ENCODE data around the gene ZNF525. TPM values are rescaled to one million over a fixed set of nuclear protein-coding genes. Genes with fewer than 3 reads are reported as not detected.

ZNF525 gene
- polyA plus RNA-seq, 1 donor (not counting 4 experiments of a cell fraction or from before 2014, with no cell fraction given): 9.5 TPM

DNA sequence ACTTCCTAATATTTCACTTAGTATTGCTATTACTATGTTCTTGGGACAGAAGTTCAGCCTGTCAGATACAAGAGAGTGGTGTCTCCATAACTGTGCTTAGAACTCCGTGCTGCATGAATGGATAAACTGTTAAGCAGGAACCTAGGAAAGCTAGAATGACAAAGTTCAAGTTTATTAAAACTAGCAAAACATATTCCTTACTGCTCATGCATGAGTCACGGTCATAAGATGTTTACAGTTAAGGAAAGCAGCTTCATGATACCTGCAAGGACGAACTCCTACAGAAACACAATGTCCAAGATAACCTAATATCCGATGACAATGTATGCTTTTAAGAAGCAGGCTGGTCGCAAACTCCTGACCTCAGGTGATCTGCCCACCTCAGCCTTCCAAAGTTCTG lies 23.4 kb downstream of the ZNF525 start:
- H3K9ac ChIP-seq (ENCODE audit: control insufficient read depth, extremely low read depth, insufficient read depth, low read length): no peak overlapping the region
- FAIRE-seq: no peak
- H3K79me2 ChIP-seq (ENCODE audit: control insufficient read depth, insufficient read depth, low read length): no peaks in the 10 kb centered on the region
- no peak overlapping the region for H3K4me3 ChIP-seq (ENCODE audit: control insufficient read depth in 2 of 3, extremely low read depth in 1 of 3, insufficient read depth in 2 of 3, low read depth in 1 of 3, low read length in 3 of 3)
- no peak for DNase-seq (ENCODE audit: low read depth, low spot score)
- H4K20me1 ChIP-seq (ENCODE audit: control insufficient read depth, extremely low read depth, insufficient read depth, low read length): no peaks in the 10 kb centered on the region
- no peak for TF ChIP-seq EZH2 (IDR thresholded peaks at IDR 0.05; ENCODE audit: low read length)
- TF ChIP-seq, protein P1, sequence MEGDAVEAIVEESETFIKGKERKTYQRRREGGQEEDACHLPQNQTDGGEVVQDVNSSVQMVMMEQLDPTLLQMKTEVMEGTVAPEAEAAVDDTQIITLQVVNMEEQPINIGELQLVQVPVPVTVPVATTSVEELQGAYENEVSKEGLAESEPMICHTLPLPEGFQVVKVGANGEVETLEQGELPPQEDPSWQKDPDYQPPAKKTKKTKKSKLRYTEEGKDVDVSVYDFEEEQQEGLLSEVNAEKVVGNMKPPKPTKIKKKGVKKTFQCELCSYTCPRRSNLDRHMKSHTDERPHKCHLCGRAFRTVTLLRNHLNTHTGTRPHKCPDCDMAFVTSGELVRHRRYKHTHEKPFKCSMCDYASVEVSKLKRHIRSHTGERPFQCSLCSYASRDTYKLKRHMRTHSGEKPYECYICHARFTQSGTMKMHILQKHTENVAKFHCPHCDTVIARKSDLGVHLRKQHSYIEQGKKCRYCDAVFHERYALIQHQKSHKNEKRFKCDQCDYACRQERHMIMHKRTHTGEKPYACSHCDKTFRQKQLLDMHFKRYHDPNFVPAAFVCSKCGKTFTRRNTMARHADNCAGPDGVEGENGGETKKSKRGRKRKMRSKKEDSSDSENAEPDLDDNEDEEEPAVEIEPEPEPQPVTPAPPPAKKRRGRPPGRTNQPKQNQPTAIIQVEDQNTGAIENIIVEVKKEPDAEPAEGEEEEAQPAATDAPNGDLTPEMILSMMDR (optimal IDR thresholded peaks at IDR 0.05 in 1 of 3, IDR thresholded peaks at IDR 0.05 in 1 of 3, conservative IDR thresholded peaks at IDR 0.05 in 1 of 3; ENCODE audit: extremely low read depth in 1 of 3, insufficient read depth in 2 of 3, low read length in 3 of 3): no peak
- H3K4me1 ChIP-seq (ENCODE audit: control insufficient read depth, extremely low read depth, insufficient read depth, low read length): no peaks in the 10 kb centered on the region
- no peak overlapping the region for H3K27ac ChIP-seq (ENCODE audit: control insufficient read depth, insufficient read depth, low read length)
- H3K9me1 ChIP-seq (ENCODE audit: control insufficient read depth, extremely low read depth, insufficient read depth, low read length): no peaks in the 10 kb centered on the region
- dilution Hi-C loops (cut with MboI; ENCODE audit: extremely low pct_ligation_motif_present, low sequenced_read_pairs): no loop called here
- peaks cover 14% of the 10 kb centered on the region for H3K9me3 ChIP-seq (ENCODE audit: control insufficient read depth, low read depth, low read length)
- no peaks in the 10 kb centered on the region for H3K27me3 ChIP-seq (ENCODE audit: control insufficient read depth, extremely low read depth, insufficient read depth, low read length)
- H3K4me2 ChIP-seq (ENCODE audit: control insufficient read depth, extremely low read depth, insufficient read depth, low read depth, low read length): no peak overlapping the region
- H3K36me3 ChIP-seq (ENCODE audit: control insufficient read depth in 2 of 2, extremely low read depth in 1 of 2, insufficient read depth in 2 of 2, low read length in 2 of 2): no peaks in the 10 kb centered on the region
- H2AFZ ChIP-seq (ENCODE audit: control insufficient read depth, low read length): no peak overlapping the region

- Histone ChIP-seq H3K79me2 (ENCODE audit: control insufficient read depth, insufficient read depth, low read length) (no peaks in the 10 kb centered on the region), H3K9me3 (ENCODE audit: control insufficient read depth, low read depth, low read length) (peaks cover 11% of the 10 kb centered on the region), H3K27me3 (ENCODE audit: control insufficient read depth, extremely low read depth, insufficient read depth, low read length) (no peaks in the 10 kb centered on the region), H2AFZ (ENCODE audit: control insufficient read depth, low read length) (no peak overlapping the region), H3K9ac (ENCODE audit: control insufficient read depth, extremely low read depth, insufficient read depth, low read length) (no peak overlapping the region), H3K4me3 (ENCODE audit: control insufficient read depth in 2 of 3, extremely low read depth in 1 of 3, insufficient read depth in 2 of 3, low read depth in 1 of 3, low read length in 3 of 3) (no peak overlapping the region), H3K27ac (ENCODE audit: control insufficient read depth, insufficient read depth, low read length) (no peak overlapping the region), H3K36me3 (ENCODE audit: control insufficient read depth in 2 of 2, extremely low read depth in 1 of 2, insufficient read depth in 2 of 2, low read length in 2 of 2) (no peaks in the 10 kb centered on the region), H3K9me1 (ENCODE audit: control insufficient read depth, extremely low read depth, insufficient read depth, low read length) (no peaks in the 10 kb centered on the region), H4K20me1 (ENCODE audit: control insufficient read depth, extremely low read depth, insufficient read depth, low read length) (no peaks in the 10 kb centered on the region), H3K4me1 (ENCODE audit: control insufficient read depth, extremely low read depth, insufficient read depth, low read length) (peaks cover 3% of the 10 kb centered on the region), H3K4me2 (ENCODE audit: control insufficient read depth, extremely low read depth, insufficient read depth, low read depth, low read length) (no peak overlapping the region)
- TF ChIP-seq, protein P1 (optimal IDR thresholded peaks at IDR 0.05 in 1 of 3, IDR thresholded peaks at IDR 0.05 in 1 of 3, conservative IDR thresholded peaks at IDR 0.05 in 1 of 3; ENCODE audit: extremely low read depth in 1 of 3, insufficient read depth in 2 of 3, low read length in 3 of 3): no peak
- TF ChIP-seq EZH2 (IDR thresholded peaks at IDR 0.05; ENCODE audit: low read length): no peak
- no peak for DNase-seq (ENCODE audit: low read depth, low spot score)
- dilution Hi-C loops (cut with MboI; ENCODE audit: extremely low pct_ligation_motif_present, low sequenced_read_pairs): no loop called here
- no peak for FAIRE-seq
These were observed 24.1 kb downstream of the ZNF525 start for GRCh38 chr19:53389571-53389970.

All from keratinocyte (primary cell).